Stimulated activated CD8-positive, alpha-beta memory T cell treated with anti-CD3 and anti-CD28 coated beads, Interleukin-12 subunit alpha, Interleukin-12 subunit beta, amount 100 ng/mL, for 24 hours (primary cell): ENCODE results near the gene AFF3.

Experiments
- DNase-seq: peaks from one replicate; pipeline ENCODE4 v3.0.0-alpha.2; 2020; ENCODE audit errors: extremely low read depth

The AFF3 gene

DNA sequence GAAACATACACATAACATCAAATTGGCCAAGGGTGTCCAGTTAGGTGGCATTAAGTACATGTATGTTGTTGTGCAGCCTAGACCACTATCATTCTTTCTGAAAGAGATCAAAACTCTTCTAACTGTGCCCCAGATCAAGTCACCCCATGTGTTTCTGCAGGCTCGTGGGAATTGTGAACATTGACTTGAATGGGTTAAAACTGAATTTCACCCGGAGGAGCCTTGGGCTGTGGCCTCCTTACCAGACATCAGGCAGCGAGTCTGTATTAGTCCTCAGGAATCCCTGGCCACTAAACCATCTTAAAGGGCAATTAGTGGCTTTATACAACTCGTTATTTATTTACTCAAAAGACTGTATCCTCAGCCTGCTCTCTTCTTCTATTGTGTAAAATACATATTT is 503.6 kb downstream of the AFF3 start:
- DNase-seq = no peak

DNA sequence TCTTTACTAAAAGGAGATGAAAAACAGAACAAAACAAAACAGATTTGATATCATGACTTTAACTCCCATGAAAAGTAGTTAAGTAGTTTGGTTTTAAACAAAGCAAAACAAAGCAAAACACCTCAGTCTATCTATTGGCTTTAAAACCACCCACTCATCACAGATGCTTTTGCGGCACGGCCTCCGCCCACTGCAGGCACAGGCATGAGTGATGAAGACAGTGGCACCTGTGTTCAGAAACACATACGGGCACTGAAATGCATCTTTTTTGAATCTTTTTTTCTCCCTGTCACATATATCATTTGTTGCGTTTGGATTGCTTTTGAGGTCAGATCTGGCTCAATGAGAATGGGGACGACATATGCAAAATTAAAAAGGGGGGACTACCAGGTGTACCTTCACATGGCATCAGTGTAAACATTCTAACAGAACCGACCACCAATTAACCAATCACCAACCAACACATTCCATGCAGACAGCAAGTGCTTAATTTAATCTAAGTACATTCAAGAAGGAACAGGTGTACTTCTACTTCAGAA is 505.2 kb downstream of the AFF3 start:
- DNase-seq = no peak

DNA sequence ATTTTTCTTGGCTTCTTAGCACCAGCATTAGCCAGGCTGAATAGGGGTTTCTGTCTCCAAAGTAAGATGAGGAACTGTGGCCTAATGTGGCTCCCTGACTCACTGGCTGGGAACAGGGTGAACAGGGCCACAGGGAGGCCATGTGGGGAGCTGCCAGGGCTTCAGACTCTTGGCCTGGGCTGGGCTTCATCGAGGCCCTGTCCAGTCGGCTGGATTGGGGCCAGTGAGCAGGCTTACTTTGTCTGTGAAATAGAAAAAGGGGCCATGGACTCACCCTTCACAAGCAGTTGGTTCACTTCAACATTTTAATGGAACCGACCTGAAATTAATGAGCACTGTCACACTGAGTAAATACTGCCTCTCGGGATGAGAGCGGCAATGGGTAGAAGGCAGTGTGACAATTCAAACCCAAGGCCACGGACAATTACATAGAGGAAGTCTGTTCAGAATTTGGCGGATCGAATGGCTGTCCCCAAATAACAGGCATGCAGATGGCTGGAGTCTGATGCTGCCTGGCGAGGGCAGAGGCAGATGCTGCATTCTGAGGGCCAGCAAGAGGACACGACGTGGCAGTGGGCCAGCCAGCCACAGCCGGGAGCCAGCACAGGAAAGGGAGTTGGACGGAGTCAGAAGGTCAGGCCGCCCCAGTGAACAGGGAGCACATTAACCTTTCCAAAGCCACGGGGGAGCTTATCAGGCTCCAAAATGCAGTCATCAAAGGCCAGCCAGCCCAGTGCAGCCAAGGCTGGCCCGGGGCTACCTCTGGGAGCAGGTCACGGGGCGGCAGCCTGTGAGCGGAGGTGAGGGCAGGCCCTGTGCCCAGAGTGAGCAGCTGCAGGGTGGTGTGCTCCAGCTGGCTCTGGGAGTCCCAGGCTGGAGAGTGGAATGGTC is 506.0 kb downstream of the AFF3 start:
- no peak for DNase-seq

DNA sequence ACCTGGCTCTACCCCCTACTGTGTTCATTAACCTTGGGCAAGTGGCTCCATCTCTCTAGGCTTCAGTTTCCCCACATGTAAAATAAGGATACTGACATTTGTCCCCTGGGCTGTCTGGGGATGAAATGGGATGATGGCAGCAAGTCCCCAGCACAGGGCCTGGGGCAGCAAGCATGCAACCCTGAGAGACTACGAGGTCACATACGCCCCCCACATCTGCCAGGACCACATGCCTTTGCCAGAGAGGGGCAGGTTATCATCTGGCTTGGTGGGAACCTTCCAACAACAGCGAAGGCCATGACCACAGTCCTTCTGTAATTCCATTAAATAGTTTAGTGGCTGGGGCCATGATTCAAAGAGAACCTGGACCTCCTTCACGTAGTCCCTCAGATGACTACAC is 506.7 kb downstream of the AFF3 start:
- DNase-seq = no peak

DNA sequence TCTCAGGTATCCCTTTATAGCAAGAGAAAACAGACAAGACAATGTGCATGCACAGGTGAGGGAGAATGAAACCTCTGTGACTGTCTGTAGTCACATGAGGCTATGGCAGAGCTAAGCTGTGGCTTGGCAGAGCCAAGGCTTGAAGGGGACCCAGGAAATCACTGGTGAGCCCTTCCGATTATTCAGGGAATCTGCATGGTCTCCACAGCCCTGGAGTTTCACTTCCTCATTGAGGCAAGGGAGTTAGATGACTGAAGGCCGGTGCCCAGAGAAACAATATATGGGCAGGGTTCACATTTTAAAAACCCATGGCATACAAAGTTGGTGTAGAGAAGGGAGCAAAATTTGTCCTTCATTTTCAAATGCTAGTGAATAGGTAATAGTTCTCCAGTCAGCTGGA is 508.2 kb downstream of the AFF3 start:
- DNase-seq = no peak

DNA sequence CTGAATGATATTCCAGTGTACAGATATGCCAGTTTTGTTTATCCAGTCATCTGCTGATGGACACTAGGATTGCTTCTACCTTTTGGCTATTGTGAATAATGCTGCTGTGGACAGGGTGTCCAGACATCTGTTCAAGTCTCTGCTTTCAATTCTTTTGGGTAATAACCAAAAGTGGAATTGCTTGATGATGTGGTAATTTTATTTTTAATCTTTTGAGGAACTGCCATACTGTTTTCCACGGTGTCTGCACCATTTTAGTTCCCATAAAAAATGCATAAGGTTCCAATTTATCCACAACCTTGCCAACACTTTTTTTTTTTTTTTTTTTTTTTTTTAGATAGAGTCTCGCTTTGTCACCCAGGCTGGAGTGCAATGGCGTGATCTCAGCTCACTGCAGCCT is 510.7 kb downstream of the AFF3 start:
- no peak for DNase-seq

DNA sequence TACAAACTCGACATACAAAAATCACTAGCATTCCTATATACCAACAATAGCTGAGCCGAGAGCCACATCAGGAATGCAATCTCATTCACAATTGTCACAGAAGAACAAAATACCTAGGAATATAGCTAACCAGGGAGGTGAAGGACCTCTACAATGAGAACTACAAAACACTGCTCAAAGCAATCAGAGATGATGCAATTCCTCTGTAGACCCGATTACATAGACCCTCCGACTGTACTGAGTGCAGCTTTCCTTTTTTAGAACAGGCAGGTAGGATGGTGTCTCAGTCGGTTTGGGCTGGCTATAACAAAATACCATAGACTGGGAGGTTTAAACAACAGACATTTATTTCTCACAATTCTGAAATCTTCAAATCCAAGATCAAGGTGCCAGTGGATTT is 513.1 kb downstream of the AFF3 start:
- DNase-seq = no peak

DNA sequence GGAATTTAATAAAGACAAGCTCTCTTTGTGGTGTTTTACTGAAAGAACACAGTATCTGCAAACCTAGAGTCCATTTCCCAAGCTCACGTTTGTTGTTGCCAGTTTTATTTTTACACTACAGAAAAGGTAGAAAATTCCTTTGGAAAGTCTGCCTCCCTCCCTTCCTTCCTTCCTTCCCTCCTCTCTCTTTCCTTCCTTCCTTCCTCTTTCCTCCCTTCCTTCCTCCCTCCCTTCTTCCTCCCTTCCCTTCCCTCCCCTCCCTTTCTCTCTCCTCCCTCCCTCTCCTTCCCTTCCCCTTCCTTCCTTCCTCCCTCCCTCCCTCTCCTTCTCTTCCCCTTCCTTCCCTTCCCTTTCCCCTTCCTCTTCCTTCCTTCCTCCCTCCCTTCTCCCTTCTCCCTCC is 516.2 kb downstream of the AFF3 start:
- no peak for DNase-seq

DNA sequence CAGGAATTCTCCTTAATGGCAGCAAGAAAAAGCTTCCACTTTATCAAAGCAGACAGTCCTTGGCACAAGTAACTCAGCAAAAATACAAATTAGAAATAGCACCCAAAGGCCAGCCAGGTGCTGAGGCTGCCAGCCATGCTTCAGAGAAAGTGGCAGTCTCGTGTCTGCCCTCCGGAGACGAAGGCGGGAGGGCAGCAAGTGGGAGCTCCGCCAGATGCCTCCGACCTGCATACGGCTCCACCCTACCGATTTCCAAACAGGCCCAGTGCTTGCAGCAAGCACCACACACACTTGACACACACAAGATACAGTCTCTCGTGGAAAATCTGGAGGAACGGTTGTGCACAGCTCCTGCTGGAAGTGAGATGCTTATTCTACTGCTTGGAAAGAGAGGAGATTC is 517.7 kb downstream of the AFF3 start:
- no peak for DNase-seq

DNA sequence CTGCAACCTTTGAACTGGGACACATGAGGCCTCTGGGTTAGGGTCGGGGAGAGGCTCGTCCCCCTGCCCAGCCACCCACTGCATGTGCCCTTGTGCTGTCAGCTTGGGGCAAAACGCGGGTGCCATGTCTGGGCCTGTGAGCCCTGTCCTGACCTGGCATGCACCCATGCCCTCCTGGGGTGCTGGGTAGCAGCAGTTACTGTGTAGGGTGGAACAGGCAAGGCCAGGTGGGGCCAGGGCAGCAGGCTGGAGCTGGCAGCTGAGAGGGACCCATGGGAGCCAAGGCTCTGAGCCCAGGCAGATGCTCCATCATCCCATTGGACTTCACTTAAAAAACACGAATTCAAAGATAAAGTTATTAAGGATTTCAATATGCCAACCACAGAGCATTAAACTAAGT is 518.8 kb downstream of the AFF3 start:
- no peak for DNase-seq

DNA sequence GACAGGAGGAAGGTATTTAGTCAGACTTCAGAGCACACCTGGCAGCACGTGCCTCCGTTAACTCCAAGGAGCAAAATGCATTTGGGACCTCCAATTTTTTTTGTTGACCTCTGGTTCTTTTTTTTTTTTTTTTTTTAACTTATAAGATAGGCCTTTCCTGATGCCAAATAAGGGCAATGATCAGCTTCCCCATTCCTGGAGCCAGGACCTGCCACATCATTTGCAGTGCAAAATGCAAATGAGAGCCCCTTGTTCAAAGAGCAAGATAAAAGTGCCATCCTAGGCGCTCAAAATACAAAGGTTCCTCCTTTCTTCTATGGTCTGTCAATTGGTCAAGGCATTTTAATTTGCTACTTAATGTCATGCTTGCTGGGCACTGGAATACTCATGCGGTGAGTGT is 519.4 kb downstream of the AFF3 start:
- DNase-seq = no peak

DNA sequence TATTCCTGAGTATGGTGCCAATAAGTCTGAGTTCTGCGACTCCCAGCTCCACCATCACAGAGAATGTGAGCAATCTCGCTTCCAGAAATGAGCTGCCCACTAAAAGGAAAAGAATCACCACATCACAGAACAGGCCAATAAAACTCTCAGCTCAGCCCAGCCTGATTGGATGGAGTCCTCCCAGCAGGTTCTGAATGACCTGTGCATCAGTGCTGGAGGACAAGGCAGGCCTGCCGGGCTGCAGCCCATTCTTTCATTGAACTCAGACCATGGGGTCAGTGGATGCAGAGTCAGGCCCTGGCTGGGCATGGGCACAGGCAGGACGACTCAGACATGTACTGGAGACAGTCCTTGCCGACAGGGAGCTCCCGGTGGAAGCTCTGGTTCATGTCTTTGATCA is 519.9 kb downstream of the AFF3 start:
- DNase-seq = no peak

DNA sequence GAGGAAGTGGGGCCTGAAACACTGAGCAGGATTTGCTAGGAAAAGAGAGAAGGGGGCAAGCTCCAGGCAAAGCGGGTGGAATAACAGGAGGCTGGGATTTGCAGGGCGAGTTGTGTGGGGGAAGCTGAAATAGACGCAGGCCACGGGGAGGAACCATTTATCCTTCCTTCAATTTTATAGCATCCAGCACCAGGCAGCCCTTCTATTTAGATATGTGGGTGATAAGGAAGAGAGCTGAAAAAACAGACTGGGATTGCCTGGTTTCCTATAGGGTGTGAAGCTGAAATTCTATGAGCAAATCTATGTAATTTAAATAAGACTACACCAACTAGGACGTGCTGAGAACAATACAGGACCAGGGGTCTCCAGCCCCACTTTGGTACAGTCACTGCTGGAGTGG is 520.6 kb downstream of the AFF3 start:
- no peak for DNase-seq

DNA sequence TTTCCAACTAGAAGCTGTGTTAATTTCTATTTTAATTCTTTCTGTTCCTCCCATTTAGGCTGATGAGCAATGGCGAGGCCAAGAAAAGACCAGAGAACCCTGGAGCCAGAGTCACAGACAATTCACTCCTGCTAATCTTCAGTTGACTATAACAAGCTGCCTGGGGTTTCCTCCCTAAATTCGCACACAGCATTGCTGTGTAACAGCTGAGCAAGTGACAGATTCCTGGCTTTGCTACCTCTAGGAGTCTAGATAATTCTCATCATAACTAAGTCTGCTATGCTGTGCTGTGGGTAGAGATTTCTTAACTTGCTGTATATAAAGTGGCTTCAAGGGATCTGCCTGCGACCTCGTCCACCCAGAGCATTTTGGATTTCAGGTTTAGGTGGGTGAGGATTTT is 521.3 kb downstream of the AFF3 start:
- DNase-seq = no peak

DNA sequence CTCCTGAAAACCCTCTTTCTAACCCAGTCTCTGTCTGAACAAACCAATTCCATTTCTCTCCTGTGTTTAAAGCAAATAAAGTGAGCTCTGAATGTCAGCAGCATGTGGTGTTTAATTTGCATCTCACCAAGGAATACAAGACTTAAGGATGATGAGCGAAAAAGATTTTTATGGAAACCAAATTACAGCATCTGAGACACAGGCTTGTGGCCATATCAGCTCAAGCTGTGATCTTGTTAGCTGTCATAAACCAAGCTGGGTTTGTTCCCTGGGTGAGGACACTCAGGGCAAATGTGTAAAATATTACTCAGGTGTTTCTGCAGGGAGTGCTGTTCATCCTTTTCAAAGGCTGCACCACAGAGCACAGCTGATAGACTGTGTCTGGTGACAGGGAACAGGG is 523.2 kb downstream of the AFF3 start:
- DNase-seq = no peak

DNA sequence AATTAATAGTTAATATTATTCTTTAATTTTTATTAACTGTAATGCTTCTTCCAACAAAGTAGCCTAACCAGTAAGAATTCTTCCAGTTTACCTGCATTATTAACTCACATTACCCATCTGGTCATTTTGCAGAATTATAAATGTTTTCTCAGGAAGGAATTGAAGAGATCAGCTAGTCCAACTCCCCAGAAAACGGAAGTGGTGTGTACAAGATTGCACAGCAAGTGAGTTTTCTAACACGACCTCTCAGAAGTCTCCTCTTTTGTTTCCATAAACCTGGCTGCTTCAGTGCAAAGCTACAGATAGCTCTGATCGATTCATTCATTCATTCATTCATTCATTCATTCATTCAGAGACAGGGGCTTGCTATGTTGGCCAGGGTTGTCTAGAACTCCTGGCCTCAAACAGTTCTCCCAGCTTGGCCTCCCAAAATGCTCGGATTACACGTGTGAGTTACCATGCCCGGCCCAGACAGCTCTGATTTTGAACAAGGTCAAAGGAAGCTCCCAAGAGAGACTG is 523.8 kb downstream of the AFF3 start:
- DNase-seq = no peak

DNA sequence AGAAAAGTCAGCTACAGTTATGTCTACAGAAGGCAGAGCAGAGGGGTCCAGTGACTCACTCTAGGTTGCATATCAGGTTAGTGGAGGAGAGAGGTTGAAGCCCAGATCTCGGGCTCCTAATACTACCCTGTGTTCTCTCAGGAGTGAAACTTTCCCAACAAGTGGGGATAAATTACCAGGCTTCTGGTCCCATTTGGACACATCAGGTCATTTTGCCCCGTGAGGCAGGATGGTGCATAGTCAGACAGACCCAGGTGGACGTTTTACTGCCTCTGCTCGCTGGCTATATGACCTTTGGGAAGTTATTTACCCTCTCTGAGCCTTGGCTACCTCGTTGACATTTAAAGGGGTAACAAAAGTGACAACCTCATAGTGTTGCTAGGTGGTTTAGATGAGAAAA is 524.6 kb downstream of the AFF3 start:
- no peak for DNase-seq

DNA sequence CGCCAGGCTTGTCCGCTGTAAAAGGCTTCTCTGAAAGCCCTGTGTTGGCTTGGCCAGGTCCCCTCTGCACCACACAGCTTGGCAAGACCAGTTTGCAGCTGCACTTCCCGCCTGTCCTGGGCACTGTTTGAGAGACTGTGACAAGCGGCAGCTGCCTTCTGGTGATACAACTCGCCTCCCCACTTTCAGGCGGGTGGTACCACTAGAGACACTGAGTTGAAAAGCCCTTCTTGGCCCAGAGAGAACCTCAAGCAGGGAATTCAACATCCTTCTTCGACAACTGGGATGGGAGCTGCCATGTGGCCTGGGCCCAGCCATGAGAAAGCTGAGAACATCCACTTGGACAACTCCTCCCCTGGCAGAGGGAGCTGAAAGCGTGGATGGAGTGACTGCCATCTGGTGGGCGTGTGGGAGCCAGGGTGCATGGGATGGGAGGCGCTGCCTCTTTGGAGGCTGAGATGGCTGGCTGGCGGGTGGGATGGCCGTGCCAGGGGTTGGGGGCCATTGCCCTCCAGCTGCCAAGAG is 527.1 kb downstream of the AFF3 start:
- no peak for DNase-seq

DNA sequence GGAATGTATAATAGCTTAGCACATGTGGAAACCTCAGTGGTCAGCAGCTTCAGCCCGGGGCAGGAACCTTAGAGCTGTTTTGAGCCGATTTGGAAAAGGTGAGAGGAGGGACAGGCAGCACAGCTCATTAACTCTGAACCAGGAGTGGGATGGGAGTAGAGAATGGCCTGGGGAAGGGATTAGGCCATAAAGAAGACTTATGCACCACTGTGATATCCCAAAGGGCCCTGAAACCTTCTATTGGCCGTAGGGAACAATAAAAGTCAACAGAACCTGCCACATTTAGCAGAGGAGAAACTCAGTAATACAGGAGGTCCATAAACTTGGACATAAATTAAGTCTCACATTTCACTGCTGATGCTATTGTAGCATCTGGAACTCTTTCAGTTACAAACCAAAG is 528.4 kb downstream of the AFF3 start:
- DNase-seq = no peak

DNA sequence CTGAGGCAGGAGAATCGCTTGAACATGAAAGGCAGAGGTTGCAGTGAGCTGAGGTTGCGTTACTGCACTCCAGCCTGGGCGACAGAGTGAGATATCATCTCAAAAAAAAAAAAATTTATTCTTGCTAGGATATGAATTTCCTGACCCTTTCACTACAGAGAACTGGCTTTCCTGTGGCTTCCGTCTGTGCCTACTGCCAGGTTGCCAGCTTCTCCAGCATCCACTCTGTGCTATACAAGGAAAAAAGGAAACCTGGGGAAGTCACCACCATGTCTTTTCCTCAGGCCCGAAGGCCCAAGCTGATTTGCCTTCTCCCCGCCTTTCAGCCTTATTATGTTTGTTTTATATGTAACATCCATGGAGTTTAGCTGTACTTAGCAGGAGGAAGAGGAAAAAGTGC is 530.6 kb downstream of the AFF3 start:
- DNase-seq = no peak

DNA sequence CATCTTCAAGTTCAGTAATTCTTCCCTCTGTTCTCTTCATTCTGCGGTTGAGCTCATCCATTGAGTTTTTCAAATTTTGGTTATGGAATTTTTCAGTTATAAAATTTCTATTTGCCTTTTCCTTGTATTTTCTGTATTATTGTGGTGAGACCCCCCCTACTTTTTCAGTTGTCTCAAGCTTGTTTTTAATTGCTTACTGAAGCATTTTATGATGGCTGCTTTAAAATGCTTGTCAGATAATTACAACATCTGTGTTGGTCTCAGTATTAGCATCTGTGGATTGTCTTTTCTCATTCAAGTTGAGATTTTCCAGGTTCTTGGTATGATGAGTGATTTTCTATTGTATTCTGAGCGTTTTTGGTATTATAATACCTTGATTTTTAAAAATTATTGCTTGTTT is 531.4 kb downstream of the AFF3 start:
- no peak for DNase-seq

DNA sequence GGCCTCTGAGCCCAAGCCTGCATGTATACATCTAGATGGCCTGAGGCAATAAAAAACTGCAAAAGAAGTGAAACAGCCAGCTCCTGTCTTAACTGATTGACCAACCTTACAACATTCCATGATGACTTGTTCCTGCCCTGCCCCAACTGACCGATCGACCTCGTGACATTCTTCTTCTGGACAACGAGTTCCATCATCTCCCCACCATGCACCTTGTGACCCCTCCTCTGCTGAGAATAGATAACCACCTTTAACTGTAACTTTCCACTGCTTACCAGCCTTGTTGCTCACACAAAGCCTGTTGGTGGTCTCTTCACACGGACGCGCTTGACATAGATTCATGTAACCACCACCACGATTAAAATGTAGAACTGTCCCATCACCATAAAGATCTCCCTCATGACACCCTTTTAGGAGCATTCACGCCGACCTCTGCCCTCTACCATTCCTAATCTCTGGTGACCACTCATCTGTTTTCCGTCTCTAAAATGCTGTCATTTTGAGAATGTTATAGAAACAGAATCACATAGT is 532.5 kb downstream of the AFF3 start:
- DNase-seq = no peak

DNA sequence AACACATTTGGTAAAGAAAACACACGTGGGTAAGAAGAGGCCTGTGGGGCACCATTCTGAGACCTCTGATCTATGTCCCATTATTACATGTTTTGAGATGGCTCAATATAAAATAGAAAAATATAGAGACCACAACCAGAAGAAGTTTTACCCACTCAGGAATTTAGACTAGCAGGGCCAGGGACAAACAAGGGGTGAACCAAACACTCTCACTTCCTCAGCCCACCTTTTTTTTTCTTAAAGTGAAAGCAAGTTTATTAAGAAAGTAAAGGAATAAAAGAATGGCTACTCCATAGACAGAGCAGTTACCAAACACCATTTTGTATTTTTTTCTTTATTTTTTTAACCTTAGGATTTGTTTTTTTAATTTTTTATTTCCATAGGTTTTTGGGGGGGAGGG is 533.5 kb downstream of the AFF3 start:
- DNase-seq = no peak
